GM19023 (cell line): ENCODE results near the gene ZNF460.

Source experiments
- ATAC-seq: cut with Tn5 transposase; IDR thresholded peaks from one replicate; pipeline ENCODE4 v1.9.1; 2021; ENCODE audit warnings: mild to moderate bottlenecking, moderate library complexity; ENCODE audit not compliant: unreplicated experiment

ZNF460 gene

DNA sequence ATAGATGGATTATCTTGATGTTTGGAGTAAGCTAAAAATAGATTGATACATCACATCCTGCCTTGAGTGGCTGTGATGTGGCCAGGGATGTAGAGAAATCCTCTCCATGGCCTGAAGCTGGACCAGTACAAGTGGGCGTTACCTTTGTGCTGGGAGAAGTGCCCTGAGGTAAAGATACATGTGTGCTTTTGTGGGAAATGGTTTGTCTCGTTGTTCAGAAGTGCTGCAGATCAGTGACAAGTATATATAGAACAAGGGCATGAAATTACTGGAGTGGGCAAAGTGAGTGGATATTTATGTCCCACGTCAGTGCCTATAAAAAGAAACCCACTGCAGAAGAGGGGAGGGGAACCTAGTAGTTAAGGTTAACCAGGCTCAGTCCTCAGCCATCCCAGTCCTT lies 58.6 kb downstream of the ZNF460 start:
- no peak for ATAC-seq

DNA sequence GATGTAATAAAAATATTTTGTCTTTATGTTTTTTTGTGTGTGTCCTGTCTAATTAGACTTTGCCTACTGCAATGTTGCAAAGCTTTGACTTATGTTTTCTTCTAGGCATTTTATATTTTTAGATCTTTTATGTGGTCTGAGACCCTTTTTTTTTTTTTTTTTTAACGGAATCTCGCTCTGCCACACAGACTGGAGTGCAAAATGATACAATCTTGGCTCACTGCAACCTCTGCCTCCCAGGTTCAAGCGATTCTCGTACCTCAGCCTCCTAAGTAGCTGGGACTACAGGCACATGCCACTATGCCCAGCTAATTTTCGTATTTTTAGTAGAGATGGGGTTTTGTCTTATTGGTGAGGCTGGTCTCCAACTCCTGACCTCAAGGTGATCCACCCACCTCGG lies 62.3 kb downstream of the ZNF460 start:
- no peak for ATAC-seq
